Esophagus mucosa (tissue), 1 donor: ENCODE results near the gene RSPH6A. TPM values are rescaled to one million over a fixed set of nuclear protein-coding genes. Genes with fewer than 3 reads are reported as not detected.

ENCODE experiments used
- ATAC-seq: fragments of 200-7000 bp; cut with Tn5 transposase; one replicate; pipeline ENCODE4 v1.9.1; 2020
- total RNA-seq: library from RNA; stranded (reverse); gene quantifications from one replicate; pipeline ENCODE4 v1.2.4, GENCODE V29; 2023
- donor health status: DM: yes; HTN: yes; CAD: no.

Gene RSPH6A
- total RNA-seq, 1 donor from 2014 or later, result 0.12 TPM

DNA sequence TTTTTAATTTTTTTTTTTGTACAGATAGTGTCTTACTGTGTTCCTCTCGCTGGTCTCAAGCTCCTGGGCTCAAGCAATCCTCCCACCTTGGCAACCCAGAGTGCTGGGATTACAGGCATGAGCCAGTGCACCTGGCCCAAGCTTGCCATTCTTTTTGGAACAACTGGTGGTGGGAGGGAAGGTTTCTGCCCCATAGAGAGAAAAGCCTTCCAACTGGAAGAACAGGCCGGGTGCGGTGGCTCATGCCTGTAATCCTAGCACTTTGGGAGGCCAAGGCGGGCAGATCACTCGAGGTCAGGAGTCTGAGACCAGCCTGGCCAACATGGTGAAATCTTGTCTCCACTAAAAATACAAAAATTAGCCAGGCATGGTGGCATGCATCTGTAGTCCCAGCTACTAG lies 15.6 kb downstream of the RSPH6A start:
- peak; percentile 76 for ATAC-seq

DNA sequence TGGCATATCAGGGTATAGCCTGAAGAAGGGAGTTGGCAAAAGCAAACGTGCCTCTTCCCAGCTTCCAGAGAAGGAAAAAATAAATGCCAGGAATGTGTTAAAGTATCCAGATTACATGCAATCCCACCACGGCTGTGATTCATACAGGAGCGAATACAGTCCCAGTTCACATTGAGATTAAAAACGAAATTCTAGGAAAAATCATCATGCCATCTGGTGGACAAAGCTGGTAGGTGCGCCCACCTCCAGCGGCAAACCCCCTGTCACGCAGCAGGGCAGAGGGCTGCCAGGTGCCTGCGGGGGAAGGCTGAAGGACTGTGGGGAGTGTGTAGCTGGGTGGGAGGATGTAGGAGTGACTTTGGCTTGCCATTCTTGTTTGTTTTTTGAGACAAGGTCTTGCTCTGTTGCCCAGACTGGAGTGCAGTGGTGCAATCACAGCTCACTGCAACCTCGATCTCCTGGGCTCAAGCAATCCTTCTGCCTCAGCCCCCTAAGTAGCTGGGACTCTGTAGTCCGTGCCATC lies 16.1 kb downstream of the RSPH6A start:
- peak; percentile 72 for ATAC-seq

- ATAC-seq, result no peak
Measured at GRCh38 chr19:45794627-45795026, 20.5 kb downstream of the RSPH6A start.

DNA sequence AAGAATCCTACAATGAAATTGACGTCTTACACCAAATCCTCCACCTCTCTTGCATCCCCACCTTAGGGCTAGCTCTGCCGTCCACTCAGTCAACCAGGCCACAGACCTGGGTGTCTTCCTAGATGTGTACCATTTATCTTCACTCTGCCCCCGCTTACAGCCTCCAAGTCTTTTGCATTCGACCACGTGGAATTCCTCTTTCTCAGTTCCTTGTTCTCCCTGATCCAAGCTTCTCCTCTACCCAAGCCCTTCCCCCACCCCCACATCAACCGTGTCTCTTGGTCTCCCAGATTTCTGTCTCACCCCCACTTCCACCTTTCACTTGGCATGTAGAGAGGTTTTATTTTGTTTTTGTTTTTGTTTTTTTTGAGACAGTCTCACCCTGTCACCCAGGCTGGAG lies 21.2 kb downstream of the RSPH6A start:
- ATAC-seq, result no peak

DNA sequence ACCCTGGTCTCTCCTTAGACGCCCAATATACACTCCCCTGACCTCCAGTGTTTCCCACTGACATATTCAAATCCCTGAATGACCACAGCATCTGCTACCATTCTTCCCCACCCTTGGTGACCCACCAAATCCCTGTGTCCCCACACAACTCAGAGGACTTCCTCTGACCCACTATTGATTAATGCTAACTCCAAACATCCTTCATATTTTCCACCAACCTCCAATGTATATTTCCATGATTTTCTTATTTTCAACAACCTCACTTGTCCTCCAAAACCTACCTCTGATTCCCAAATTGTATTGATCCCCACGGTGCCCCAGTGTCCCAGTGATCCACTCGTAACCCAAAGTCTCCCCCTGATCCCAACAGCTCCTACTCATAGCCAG lies 21.9 kb downstream of the RSPH6A start:
- no peak for ATAC-seq

DNA sequence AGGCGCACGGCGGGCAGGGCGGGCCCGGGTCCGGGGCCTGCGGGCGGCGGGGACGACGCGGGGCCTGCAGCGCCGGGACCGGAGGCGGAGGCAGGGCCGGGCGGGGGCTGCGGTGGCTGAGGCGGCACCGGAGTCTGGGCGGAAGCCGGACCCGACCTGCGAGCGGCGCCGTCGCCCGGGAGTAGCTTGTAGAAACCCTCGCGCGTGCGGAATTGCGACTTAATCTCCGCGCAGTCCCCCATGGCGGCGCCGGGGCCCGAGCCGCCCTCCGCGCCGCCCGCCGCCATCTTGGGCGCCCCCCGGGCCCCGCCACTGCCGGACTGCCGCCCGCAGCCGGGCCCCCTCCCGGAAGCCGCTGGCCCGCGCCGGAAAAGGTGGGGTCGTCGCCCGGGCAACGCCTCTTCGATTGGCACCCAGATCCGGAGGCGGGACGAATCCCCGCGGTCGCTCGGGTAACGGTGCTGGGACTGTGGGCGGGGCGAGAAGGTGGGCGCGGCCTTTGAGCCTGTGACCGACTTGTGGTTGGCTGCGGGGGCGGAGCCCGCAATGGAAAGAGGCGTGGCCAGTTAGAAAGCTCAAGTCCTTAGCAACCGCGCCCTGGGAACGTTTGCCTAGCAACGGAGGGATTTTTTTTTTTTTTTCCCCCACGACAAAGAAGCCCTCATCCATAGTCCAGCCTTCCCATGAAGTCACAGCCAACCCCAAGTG lies 22.5 kb downstream of the RSPH6A start, which contains the start of gene DMWD:
Gene DMWD (minus strand): TSS at position 376 of the 708 bp plus-strand sequence. CDS start 89 bp downstream, at position 287.
- ATAC-seq, result peak; percentile 98

- ATAC-seq, result no peak
Measured at GRCh38 chr19:45791744-45792469, 23.2 kb downstream of the RSPH6A start.

GRCh38 chr19:45790942-45791341 lies 24.2 kb downstream of the RSPH6A start:
- ATAC-seq, result no peak

DNA sequence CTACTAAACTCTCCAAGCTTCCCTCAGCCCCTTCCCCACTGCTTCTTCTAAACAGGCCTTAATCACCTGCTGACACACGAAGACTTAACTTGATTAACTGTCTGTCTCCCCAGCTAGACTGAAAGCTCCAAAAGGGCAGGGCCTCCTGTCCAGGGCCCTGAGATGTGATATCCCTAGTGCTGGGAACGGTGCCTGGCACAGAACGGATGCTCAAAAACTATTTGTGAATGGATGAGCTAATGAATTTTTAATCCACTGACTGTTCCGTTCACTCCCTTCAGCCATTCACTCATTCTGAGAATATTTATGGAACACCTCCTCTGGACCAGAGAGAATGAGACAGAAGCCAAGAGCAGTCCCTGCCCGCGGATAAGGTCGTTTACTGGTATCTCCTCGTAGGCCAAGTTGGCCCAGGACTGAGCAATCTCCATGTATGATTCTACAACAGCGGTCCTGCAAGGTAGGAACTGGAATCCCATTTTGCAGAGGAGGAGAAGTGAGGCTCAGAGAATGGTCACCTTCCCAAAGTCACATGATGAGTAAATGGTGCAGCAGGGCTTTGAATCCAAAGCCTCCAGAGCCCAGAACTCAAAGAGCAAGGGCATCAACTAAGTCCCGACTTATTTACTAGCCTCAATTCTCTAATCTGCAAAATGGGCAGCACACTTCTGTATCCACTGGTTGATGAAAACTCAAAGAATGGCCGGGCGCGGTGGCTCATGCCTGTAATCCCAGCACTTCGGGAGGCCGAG lies 25.9 kb downstream of the RSPH6A start:
- no peak for ATAC-seq

GRCh38 chr19:45786533-45786894 lies 28.6 kb downstream of the RSPH6A start:
- ATAC-seq, result no peak

- ATAC-seq, result no peak
Measured at GRCh38 chr19:45785781-45786532, 29.2 kb downstream of the RSPH6A start.

DNA sequence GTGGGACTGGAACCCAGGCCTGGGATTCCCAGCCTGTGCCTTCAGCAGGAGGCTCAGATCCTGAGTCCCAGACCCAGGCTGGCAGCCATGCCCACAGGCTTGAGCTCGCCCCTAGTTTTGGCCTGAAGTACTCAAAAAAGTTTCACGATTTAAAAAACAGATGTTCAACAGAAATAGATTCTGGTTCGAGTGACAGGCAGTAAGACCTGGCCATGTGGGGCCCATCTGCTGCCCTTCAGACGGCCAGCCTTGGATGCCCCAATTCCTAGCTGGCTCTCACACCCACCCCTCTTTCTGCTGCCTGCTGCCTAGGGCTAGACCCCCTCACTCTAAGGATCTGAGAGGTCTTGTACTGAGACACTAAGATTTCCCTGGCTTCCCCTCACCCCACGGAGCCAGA lies 30.0 kb downstream of the RSPH6A start:
- no peak for ATAC-seq

DNA sequence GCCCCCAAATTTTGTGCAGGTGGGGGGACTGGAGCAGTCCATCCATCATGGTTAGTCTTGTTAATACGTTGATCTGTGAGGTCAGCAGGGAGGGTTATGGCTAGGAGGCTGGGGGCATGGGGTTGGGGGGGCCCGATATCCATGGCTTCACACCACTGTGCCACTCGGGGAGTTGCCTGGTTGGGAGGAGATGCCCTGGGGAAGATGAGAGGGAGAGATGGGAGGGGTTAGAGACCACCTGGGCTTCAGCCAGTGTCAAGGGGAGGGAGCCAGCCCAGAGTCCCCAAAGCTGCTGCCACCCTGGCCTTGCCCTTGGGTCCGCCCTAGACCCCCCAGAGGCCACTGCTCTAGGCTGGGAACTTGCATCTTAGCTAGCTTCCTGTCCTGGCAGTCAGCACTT lies 31.0 kb downstream of the RSPH6A start:
- ATAC-seq, result no peak

DNA sequence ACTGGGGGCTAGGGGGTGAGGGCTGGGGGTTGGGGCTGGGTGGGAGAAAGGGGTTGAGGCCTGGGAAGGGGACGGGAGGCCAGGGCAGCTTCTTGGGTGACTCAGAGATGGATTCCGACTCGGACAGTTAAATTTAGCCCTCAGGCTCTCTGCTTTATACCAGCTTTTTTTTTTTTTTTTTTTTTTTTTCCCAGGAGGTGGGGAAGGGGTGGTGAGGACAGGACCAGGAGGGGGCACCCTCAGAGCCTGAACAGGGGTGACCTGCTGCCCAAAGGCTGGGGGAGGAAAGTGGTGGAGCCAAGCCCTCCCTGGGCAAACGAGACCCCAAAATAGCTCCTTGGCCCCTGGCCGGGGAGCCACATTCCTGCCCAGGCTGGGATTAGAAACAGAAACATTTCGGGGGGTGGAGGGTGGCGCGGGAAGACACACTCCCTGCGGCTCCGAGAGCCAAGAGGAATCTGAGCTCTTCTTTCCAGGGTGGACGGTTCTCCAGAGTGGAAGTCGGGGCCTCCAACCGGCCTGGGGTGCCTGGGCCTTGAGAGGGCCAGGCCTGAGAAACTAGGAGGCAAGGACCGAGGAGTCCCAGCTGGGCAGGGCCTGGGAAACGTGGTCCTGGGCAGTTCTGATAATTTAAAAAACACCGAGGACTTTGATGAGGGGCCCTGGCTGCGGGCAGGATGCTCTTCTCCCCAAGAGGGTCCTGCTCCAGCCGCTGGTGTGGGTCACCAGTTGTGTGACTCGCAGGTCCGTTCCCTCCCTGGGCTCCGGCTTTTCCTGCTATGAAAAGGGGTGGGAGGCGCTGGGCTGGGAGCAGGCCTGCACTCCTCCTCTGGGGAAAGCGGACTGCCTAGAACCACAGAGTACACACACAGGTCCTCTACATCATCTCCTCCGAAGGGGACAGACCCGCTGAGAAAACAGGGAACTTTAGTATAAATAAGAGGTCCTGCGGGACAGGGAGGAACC lies 32.0 kb downstream of the RSPH6A start:
- ATAC-seq, result no peak

DNA sequence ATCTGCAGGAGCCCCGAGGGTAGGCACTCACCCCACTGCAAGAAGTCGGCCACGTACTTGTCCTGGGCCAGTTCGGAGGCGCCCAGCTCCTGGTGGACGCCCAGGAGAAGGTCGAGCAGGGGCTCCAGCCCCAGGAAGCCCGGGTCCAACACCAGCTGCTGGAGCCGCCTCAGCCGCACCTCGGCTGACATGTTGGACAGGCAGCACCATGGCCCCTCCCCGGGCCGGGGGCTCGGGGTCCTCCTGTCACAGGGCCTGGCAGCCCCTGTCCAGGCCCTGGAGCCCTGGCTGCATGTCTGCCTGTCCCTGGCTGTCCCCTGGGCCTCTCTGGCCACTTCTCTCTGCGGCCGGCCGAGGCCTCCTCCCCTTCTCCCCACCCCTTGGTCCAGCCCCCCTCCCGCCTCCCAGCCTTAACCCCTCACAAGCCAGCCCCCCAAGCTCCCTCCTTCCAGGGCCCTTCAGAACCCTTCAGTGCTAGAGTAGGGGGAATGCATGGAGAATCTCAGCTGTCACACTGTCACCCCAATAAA lies 32.9 kb downstream of the RSPH6A start, which contains the start of gene DMPK:
Gene DMPK (minus strand): TSS at position 329 of the 530 bp plus-strand sequence. CDS start 138 bp downstream, at position 191.
- no peak for ATAC-seq

GRCh38 chr19:45781214-45782161 lies 33.6 kb downstream of the RSPH6A start:
- ATAC-seq, result peak; percentile 60

GRCh38 chr19:45780448-45781213 lies 34.5 kb downstream of the RSPH6A start:
- no peak for ATAC-seq

DNA sequence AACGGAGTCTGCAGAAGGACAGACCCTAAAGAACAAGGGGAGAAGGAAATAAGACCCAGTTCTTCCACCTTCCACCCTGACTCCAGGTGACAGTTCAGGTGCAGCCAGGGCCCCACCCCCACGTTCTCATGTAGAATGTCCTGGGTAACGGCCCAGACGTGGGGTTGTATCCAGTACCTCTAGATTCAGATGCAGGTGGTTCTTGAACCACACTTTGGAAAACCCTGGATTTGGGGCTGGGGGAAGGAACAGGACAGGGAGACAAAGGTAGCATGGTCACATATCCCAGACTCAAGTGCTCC lies 35.0 kb downstream of the RSPH6A start:
- ATAC-seq, result no peak
